HPDE6-E6E7 (cell line): ENCODE data around the gene NELL2.
A peak's percentile ranks its signal among the peaks of the same experiment; 100 is the strongest.
"Not testable (repeated sequence)": the region's sequence is repeated elsewhere in the genome, so short reads cannot be mapped to it uniquely, and the experiment has no call there.

ENCODE experiments used
- DNase-seq: peaks from one replicate; pipeline ENCODE4 v3.0.0; 2011; ENCODE audit warnings: missing footprints; ENCODE audit errors: extremely low spot score

Gene NELL2

GRCh38 chr12:44778863-44779262 is 97.3 kb downstream of the NELL2 start:
- DNase-seq = no peak

GRCh38 chr12:44777044-44777443 is 99.1 kb downstream of the NELL2 start:
- DNase-seq = no peak

- no peak for DNase-seq
Measured at GRCh38 chr12:44775901-44776300, 100.2 kb downstream of the NELL2 start.

- peak; percentile 3 for DNase-seq
Measured at GRCh38 chr12:44774815-44775411, 101.2 kb downstream of the NELL2 start.

- no peak for DNase-seq
Measured at GRCh38 chr12:44771485-44772021, 104.6 kb downstream of the NELL2 start.

- no peak for DNase-seq
Measured at GRCh38 chr12:44765796-44766195, 110.3 kb downstream of the NELL2 start.

GRCh38 chr12:44763021-44763420 is 113.1 kb downstream of the NELL2 start:
- no peak for DNase-seq

- DNase-seq = no peak
Measured at GRCh38 chr12:44759289-44759688, 116.8 kb downstream of the NELL2 start.

- DNase-seq = no peak
Measured at GRCh38 chr12:44750468-44750867, 125.6 kb downstream of the NELL2 start.

- no peak for DNase-seq
Measured at GRCh38 chr12:44749566-44749965, 126.5 kb downstream of the NELL2 start.

- DNase-seq = no peak
Measured at GRCh38 chr12:44748950-44749468, 127.1 kb downstream of the NELL2 start.

- not testable (repeated sequence) for DNase-seq
Measured at GRCh38 chr12:44741292-44741980, 134.7 kb downstream of the NELL2 start.

- DNase-seq = no peak
Measured at GRCh38 chr12:44738051-44738450, 138.1 kb downstream of the NELL2 start.

GRCh38 chr12:44728566-44728965 is 147.5 kb downstream of the NELL2 start:
- no peak for DNase-seq

GRCh38 chr12:44720265-44720664 is 155.8 kb downstream of the NELL2 start:
- DNase-seq = no peak

- DNase-seq = no peak
Measured at GRCh38 chr12:44717612-44718011, 158.5 kb downstream of the NELL2 start.

- DNase-seq = no peak
Measured at GRCh38 chr12:44716711-44717110, 159.4 kb downstream of the NELL2 start.

- no peak for DNase-seq
Measured at GRCh38 chr12:44711736-44712135, 164.4 kb downstream of the NELL2 start.

- no peak for DNase-seq
Measured at GRCh38 chr12:44709166-44709565, 166.9 kb downstream of the NELL2 start.

GRCh38 chr12:44708218-44708617 is 167.9 kb downstream of the NELL2 start:
- DNase-seq = no peak

- no peak for DNase-seq
Measured at GRCh38 chr12:44703182-44703910, 172.8 kb downstream of the NELL2 start.

- no peak for DNase-seq
Measured at GRCh38 chr12:44697511-44697910, 178.6 kb downstream of the NELL2 start.
